Colon (tissue), 2 donors: ENCODE results near the gene IRX2.

ENCODE experiments used
- FAIRE-seq: peaks from 2 replicates; lab custom pipeline; 2012; peaks lifted over from hg19 to GRCh38; lab: Jason Lieb, UNC
- donor health status: control.
- donor health status: control.

Gene IRX2

DNA sequence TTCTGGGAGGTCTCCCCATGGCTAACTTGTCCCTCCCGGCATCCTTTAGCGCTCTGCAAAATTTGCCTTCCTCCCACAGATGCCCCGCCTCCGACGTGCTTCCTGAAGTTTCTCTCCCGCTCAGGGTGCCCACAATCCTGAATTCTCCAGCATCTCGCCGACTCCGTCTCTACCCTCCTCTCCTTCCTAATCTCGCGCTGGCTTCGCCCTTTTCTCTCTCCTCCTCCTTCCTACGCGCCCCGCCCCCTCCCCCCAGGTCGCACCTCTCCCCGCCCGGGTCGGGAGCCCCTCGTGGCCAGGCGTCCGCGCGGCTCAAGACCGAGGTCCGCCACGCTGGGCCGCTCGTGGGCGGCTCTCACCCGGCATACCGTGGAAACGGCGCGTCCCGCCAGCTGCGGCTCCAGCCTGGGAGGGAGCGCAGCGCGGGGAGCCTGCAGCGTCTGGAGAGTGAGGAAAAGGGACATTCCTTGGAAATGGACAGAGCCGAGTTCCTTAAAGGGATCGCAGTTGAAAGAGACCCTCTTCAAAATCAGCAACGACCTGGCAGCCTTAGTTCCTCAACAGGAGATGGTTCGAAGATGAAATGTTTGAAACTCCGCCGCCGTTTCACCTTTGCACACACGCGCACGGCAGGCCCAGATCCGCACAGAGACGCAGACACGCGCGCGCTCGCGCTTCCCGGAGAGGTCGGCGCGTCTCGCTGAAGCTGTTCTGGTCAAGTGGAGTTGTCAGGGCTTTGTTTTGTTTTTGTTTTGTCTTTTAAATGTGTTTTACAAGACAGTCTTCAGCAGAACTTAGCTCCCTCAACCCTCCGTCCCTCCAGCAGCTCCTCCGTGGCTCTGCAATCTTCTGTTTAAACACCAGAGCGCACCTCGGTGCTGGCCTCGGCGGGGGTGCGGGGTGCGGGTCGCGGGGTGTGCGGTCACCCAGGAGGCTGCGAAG lies 5.0 kb upstream of the IRX2 start:
- FAIRE-seq = no peak

- no peak for FAIRE-seq
Observed at GRCh38 chr5:2755681-2756171, 4.2 kb upstream of the IRX2 start.

GRCh38 chr5:2755076-2755680 lies 3.7 kb upstream of the IRX2 start:
- no peak for FAIRE-seq

DNA sequence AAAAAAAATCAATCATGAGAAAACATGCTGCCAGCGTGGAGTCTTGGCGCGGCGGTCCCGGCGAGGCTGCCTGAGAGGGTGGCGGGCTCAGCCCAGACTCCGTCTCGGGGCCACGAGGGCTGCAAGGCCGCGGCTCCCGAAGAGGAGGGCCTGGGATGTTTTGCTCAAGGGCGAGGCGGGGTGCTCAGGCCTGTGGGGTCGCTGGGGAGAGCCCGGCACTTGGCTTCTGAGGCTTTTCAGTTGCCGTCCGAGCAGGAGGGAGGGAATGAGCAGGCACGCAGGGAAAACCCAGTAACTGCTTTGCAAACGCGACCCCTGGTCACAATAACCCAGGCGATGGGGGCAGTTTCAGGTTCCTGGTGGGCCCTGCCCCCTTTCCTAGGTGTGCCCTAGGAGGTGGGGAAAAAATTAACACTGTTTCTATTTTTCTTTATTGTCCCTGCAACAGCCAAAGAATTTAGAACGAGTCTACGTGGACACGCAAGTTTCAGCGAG lies 3.2 kb upstream of the IRX2 start:
- no peak for FAIRE-seq

DNA sequence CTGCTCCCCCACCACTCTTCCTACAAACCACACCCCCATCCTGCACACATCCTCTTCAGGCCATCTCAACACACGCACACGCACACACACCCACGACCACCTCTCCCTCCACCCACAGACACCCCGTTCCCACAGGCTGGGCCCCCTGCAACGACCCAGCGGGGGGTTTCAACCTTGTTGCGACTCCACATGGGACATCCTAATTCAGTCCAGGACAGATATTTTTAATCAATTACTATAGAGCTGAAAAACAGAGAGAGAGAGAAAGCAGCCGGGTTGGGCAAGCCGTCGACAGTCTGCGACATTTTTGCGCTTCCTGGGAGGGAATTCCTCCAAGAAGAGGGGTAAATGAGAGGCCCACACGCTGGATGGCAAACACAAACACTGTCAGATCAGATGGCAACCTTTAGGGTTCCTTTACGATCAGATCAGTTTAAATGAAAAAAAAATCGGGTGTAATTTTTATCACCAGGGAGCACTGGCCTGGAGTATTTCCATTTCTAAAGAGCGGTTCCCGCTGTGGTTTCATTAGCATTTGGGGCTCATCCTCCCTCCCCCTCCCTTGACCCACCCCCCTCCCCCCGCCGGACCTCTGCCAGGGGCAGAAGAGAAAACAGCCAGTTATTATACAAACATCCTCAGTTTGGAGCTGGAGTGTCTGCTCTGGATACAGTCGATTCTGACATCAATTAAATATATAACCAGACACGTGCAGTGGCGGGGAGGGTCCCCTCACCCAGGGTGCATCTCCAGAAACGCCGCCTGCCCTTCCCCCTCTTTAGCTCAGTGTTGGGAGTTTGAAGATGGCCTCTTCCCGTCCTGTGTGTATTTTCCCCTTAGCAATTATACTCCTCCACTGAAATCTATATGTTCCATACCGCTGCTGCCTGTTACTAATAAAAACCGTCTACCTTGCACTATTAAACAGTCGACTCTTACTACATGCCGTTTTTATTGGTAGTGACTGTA lies 2.3 kb upstream of the IRX2 start:
- FAIRE-seq = no peak

DNA sequence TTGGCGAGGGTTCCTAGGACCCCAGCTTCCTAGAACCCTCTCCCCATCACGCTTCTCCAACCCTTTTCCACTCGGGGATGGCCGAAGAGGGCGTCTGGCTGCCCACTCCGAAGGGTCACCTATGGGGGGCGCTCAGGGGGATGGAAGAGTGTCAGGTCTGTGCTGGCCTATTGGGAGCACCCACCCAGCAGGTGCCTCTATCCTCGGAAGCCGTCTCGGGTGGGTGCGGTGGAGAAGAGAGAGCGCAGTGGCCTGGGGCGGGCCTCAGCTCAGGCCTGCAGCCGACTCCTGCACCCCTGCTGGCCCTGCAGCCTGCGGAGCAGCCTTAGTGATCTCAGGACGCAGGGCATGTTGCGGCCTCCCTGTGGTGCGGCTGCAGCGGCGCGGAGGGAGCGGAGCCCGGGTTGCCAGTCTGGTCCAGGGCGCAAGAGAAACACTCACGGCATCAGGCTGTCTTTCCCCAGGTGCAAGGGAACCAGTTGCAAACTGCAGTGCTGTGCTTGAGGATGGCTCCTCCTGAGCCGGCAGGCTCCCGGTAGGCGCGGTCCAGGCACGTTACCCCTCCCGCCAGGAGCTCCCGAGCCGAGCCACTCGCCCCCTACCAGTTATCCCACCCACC lies 1.5 kb upstream of the IRX2 start:
- no peak for FAIRE-seq

DNA sequence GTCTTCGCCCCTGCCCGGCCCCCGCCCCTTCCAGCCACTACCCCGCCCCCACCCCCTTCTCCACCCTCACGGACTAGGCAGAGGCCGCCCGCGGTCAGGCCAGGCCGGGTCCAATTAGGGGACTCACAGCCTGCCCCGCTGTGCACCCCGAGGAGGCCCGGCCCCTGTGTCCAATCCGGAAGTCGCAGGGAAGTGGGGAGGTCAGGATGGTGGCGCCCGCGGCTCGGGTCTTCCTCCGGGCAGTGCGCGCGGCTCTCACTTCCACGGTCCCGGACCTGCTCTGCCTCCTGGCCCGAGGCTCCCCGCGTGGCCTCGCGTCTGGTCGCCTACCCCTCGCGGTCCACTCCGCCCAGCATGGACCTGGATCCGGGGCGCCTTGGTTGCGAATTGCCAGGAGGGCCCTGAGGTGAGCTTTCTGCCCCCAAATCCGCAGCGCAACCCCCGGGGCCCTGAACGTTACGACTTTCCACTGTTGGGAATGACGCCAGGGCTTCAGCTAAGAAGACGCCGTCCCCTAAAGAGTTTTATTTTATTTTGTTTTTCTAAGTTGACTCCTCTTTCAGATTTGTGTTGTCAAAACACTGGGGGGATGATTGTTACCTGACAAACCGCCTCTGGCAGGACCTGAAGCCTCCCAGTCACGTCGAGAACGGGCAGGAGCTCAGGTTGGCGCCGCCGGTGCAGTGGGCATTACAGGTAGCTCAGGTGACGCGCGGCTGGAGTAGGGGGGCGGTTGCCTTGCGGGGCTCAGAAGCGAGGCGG lies 763 bp upstream of the IRX2 start:
- no peak for FAIRE-seq

- no peak for FAIRE-seq
Observed at GRCh38 chr5:2750758-2751464, 566 bp downstream of the IRX2 start.

GRCh38 chr5:2750026-2750757 lies 1.3 kb downstream of the IRX2 start:
- FAIRE-seq = no peak

GRCh38 chr5:2749514-2750025 lies 1.9 kb downstream of the IRX2 start:
- no peak for FAIRE-seq

GRCh38 chr5:2748861-2749513 lies 2.5 kb downstream of the IRX2 start:
- FAIRE-seq = no peak

GRCh38 chr5:2748179-2748860 lies 3.2 kb downstream of the IRX2 start:
- no peak for FAIRE-seq

GRCh38 chr5:2747363-2748162 lies 3.9 kb downstream of the IRX2 start:
- no peak for FAIRE-seq

GRCh38 chr5:2746561-2747032 lies 4.9 kb downstream of the IRX2 start:
- no peak for FAIRE-seq

- no peak for FAIRE-seq
Observed at GRCh38 chr5:2744485-2744884, 7.0 kb downstream of the IRX2 start.

DNA sequence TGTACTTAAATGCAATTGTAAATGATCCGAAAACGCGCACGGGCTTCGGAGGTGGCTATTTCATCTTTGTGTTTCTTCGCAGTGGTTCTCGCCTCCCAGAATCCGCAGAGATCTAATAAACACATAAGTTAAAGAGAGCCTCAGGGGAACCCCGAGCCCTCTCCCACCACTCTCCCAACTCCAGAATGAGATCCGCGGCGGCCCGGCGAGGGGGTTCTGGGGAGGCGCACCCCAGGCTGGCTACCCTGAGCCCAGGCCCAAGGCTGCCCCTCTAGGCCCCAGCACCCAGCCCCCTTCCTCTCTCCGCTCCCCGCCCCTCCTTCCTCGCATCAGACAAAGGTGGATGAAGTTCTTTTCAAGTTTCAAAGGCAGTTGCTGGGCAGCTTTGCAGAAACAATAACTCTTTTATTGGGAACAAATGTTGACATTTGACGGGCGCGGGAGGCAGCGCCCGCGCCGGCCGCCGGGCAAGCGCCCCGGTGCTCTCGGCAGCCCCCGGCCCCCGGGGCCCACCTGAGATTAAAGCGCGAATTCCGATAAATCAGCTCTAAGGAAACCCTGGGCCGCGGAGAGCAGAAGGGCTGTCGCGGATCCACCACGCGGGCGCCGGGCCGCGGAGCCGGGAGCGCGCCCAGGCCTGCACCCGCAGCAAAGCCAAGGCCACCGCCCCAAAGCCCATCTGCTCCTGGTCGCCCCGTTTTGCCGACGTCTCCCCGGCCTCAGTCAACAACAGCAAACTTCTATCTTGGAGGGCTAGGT lies 8.4 kb downstream of the IRX2 start:
- FAIRE-seq = no peak
